DND-41 (cell line): ENCODE results near the gene CCDC110.

Experiments used
- ATAC-seq: fragments of 200-7000 bp; cut with Tn5 transposase; 3 replicates; pipeline ENCODE4 v1.9.1; 2021; ENCODE audit warnings: low read depth; ENCODE audit not compliant: insufficient read depth
- DNase-seq: peaks from one replicate; pipeline ENCODE4 v3.0.0-alpha.2; 2020
- H2AFZ ChIP-seq: 2 replicates; pipeline ENCODE4 v1.6.0; 2012; ENCODE audit warnings: low read depth, low read length
- H3K27ac ChIP-seq: 2 replicates; pipeline ENCODE4 v1.5.1; 2012; ENCODE audit warnings: low read length, inconsistent platforms
- H3K27me3 ChIP-seq: fragments of 200-600 bp; sonication (generic); 2 replicates; pipeline ENCODE4 v1.6.0; 2012; ENCODE audit warnings: low read length, mild to moderate bottlenecking, inconsistent platforms; ENCODE audit not compliant: insufficient read depth, poor library complexity
- H3K36me3 ChIP-seq: 2 replicates; pipeline ENCODE4 v1.5.1; 2012; ENCODE audit warnings: low read length, inconsistent platforms; ENCODE audit not compliant: insufficient read depth
- H3K4me1 ChIP-seq: 2 replicates; pipeline ENCODE4 v1.5.1; 2012; ENCODE audit warnings: mild to moderate bottlenecking, low read length; ENCODE audit not compliant: insufficient read depth
- H3K4me2 ChIP-seq: 2 replicates; pipeline ENCODE4 v1.6.0; 2012; ENCODE audit warnings: mild to moderate bottlenecking, moderate library complexity, low read length, inconsistent platforms; ENCODE audit not compliant: insufficient read depth
- H3K4me3 ChIP-seq, 2 experiments: fragments of 200-600 bp in 1 of 2; shearing (Covaris generic) in 1 of 2; 2 replicates each; pipeline ENCODE4 v1.5.1; 2012 to 2016; ENCODE audit warnings: inconsistent platforms in 2 of 2, low read length in 2 of 2, mild to moderate bottlenecking in 2 of 2, low read depth in 1 of 2, moderate library complexity in 1 of 2
- H3K79me2 ChIP-seq: 2 replicates; pipeline ENCODE4 v1.6.0; 2012; ENCODE audit warnings: low read length, inconsistent platforms; ENCODE audit not compliant: insufficient read depth
- H3K9ac ChIP-seq: 2 replicates; pipeline ENCODE4 v1.6.0; 2012; ENCODE audit warnings: low read depth, mild to moderate bottlenecking, inconsistent platforms, low read length, moderate library complexity
- H3K9me3 ChIP-seq: 2 replicates; pipeline ENCODE4 v1.5.1; 2012; ENCODE audit warnings: low read length, moderate library complexity, mild to moderate bottlenecking, inconsistent platforms; ENCODE audit not compliant: insufficient read depth, severe bottlenecking
- H4K20me1 ChIP-seq: 2 replicates; pipeline ENCODE4 v1.6.0; 2012; ENCODE audit warnings: low read length; ENCODE audit not compliant: insufficient read depth
- CTCF ChIP-seq: IDR thresholded peaks from 2 replicates; pipeline ENCODE4 v1.5.1; 2012; ENCODE audit warnings: borderline replicate concordance, low read length, moderate library complexity, mild to moderate bottlenecking; ENCODE audit not compliant: poor library complexity, severe bottlenecking; ENCODE audit errors: extremely low read depth
- EZH2 ChIP-seq: IDR thresholded peaks from 3 replicates; pipeline ENCODE4 v1.6.1; 2012; ENCODE audit warnings: borderline replicate concordance, low read depth, mild to moderate bottlenecking, moderate library complexity, low read length, inconsistent platforms; ENCODE audit not compliant: severe bottlenecking

CCDC110 gene

DNA sequence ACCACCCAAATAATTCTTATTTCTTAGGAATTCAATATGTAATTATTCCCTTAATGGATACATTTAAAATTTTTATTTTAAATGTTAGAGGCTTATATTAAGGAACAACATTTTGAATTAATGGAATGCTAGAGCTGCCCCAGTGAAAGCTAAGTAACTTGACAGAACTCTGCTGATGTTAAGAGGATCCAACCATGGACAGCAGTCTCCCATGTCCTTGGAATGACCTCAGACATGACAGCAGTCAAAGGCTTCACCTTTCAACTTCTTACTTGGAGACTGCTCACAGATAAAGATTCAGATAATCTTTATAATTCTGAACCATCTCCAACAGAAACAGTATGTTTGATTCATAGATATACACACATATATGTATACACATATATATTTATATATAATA is 46.5 kb upstream of the CCDC110 start:
- H3K27me3 ChIP-seq, result no peaks in the 10 kb centered on the region
- H2AFZ ChIP-seq, result no peak overlapping the region
- no peaks in the 10 kb centered on the region for H4K20me1 ChIP-seq
- H3K27ac ChIP-seq, result no peak overlapping the region
- no peaks in the 10 kb centered on the region for H3K4me1 ChIP-seq
- no peak overlapping the region for H3K4me3 ChIP-seq
- DNase-seq (no peak), ATAC-seq (no peak)
- no peaks in the 10 kb centered on the region for H3K9me3 ChIP-seq
- no peaks in the 10 kb centered on the region for H3K36me3 ChIP-seq
- H3K9ac ChIP-seq, result no peak overlapping the region
- TF ChIP-seq CTCF (no peak), EZH2 (no peak)
- H3K79me2 ChIP-seq, result no peaks in the 10 kb centered on the region
- no peak overlapping the region for H3K4me2 ChIP-seq

- H3K36me3 ChIP-seq, result no peaks in the 10 kb centered on the region
- DNase-seq, result no peak
- H2AFZ ChIP-seq, result no peak overlapping the region
- no peak overlapping the region for H3K4me3 ChIP-seq
- no peaks in the 10 kb centered on the region for H3K79me2 ChIP-seq
- ATAC-seq, result no peak
- H3K27ac ChIP-seq, result no peak overlapping the region
- H3K27me3 ChIP-seq, result no peaks in the 10 kb centered on the region
- no peaks in the 10 kb centered on the region for H4K20me1 ChIP-seq
- no peaks in the 10 kb centered on the region for H3K4me1 ChIP-seq
- no peaks in the 10 kb centered on the region for H3K9me3 ChIP-seq
- TF ChIP-seq CTCF (no peak), EZH2 (no peak)
- H3K9ac ChIP-seq, result no peak overlapping the region
- no peak overlapping the region for H3K4me2 ChIP-seq
These were observed 43.7 kb upstream of the CCDC110 start for GRCh38 chr4:185515248-185515647.

DNA sequence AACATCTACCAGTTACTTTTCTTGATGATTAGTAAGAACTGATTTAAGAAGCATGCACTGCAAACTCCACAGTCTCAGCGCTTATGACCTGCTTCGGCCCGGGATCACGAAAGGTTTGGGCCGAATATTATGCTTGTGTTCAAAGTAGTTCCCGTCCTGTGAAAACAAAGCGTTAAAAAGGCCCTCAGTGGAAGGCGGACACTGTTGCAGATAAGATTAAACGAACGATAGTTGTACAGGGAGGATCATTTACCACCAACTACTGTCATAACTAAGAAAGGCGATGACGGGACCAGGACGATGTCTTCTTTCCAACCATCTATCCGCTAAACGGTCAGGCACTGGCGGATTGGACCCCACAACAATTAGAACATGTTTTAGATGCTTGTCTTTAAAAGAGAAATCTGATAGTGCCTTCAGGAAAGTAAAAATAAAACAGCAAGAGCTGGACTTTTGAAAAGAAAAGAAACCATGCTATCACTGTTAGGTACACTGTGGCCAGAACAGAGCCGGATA is 42.7 kb upstream of the CCDC110 start:
- Histone ChIP-seq H2AFZ (no peak overlapping the region), H3K36me3 (no peaks in the 10 kb centered on the region), H3K27ac (no peak overlapping the region), H3K9me3 (no peaks in the 10 kb centered on the region), H3K4me1 (no peaks in the 10 kb centered on the region), H3K4me3 (no peak overlapping the region), H3K9ac (no peak overlapping the region), H3K4me2 (no peak overlapping the region), H4K20me1 (no peaks in the 10 kb centered on the region), H3K79me2 (no peaks in the 10 kb centered on the region), H3K27me3 (no peaks in the 10 kb centered on the region)
- no peak for TF ChIP-seq EZH2
- no peak for TF ChIP-seq CTCF
- no peak for DNase-seq
- no peak for ATAC-seq
